ENCODE measurements around the gene RXFP4. TPM values are rescaled to one million over a fixed set of nuclear protein-coding genes. Genes with fewer than 3 reads are reported as not detected.

The RXFP4 gene
- total RNA-seq, 4 donors from 2014 or later = not detected

DNA sequence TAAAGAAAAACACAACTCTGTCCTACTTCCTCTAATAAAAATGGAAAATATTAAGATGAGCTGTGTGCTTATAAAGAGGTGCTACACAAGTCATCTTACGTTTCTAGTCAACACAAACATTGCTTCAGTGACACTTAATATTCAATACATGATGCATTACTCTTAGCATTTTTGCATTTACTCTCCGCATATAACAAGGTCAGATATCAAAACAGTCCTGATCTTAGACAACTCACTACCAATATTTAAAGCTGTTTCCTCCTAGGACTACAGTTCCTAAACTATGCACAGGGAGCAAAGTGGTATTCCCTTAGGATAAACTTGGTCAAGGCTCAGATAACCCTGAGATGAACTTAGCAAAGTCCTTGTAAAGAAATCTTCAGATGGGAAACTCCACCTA is 42.5 kb upstream of the RXFP4 start:
- TF ChIP-seq POLR2A (IDR thresholded peaks at IDR 0.05) = no peak
- TF ChIP-seq, protein P1, sequence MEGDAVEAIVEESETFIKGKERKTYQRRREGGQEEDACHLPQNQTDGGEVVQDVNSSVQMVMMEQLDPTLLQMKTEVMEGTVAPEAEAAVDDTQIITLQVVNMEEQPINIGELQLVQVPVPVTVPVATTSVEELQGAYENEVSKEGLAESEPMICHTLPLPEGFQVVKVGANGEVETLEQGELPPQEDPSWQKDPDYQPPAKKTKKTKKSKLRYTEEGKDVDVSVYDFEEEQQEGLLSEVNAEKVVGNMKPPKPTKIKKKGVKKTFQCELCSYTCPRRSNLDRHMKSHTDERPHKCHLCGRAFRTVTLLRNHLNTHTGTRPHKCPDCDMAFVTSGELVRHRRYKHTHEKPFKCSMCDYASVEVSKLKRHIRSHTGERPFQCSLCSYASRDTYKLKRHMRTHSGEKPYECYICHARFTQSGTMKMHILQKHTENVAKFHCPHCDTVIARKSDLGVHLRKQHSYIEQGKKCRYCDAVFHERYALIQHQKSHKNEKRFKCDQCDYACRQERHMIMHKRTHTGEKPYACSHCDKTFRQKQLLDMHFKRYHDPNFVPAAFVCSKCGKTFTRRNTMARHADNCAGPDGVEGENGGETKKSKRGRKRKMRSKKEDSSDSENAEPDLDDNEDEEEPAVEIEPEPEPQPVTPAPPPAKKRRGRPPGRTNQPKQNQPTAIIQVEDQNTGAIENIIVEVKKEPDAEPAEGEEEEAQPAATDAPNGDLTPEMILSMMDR (IDR thresholded peaks at IDR 0.05) = no peak
- H3K4me3 ChIP-seq (ENCODE audit: low read depth, poor library complexity, severe bottlenecking) = no peak overlapping the region
- WGBS, 2 donors = 84 to 85% methylated on average over 2 of the region's 2 CpGs
- intact Hi-C loops (cut with DNase I; ENCODE audit: low total_unique reads) = no loop called here
- DNase-seq (ENCODE audit: low spot score in 2 of 2) = no peak

DNA sequence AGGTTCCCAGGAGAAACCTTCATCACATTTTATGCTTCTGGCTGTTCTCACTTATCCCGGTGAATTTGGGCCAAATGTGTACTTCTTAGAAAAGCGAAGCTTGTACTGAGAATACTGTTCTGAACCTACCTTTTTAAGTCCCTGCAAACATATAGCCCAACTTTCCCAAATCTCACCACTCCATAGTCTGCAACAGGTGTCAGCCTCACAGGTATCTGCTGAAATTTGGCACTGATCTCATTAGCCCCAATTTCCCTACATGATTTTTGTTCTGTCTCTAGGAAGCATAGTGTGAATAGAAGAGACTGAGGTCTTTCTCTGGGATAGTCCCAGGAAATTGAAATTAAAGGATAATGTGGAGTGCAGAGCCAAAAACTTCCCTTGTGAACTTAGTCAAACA is 41.8 kb upstream of the RXFP4 start:
- H3K4me3 ChIP-seq (ENCODE audit: low read depth, poor library complexity, severe bottlenecking) = no peak overlapping the region
- intact Hi-C loops (cut with DNase I; ENCODE audit: low total_unique reads) = loop anchor here (2.0 kb wide), 1 partner anchor 561 kb away; no protein-coding TSS in a partner anchor
- no peak for DNase-seq (ENCODE audit: low spot score in 2 of 2)
- 94 to 95% methylated on average over 2 of the region's 2 CpGs for WGBS, 2 donors
- TF ChIP-seq, protein P1 (IDR thresholded peaks at IDR 0.05) = no peak
- TF ChIP-seq POLR2A (IDR thresholded peaks at IDR 0.05) = no peak

DNA sequence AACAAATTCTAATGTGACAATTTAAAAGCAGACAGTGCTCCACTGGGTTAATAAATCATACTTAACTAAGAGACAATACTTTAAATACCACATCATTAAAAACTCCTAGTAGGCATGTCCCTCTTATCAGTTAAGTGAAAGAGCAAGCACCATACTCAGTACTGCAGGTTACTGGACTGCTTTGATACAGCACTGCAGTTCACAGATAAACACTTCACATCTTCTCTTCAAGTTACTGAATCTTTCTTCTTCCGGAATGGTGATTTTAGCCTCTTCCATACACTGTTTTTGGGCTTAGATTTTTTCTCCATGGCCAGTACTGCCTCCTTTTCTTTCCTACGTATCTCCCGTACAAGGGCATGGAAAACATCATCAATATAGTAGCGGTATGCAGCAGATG is 41.3 kb upstream of the RXFP4 start:
- WGBS, 2 donors = 89 to 92% methylated on average over 4 of the region's 4 CpGs
- no peak overlapping the region for H3K4me3 ChIP-seq (ENCODE audit: low read depth, poor library complexity, severe bottlenecking)
- intact Hi-C loops (cut with DNase I; ENCODE audit: low total_unique reads) = loop anchor here (2.0 kb wide), 1 partner anchor 561 kb away; no protein-coding TSS in a partner anchor
- no peak for DNase-seq (ENCODE audit: low spot score in 2 of 2)
- TF ChIP-seq, protein P1 (IDR thresholded peaks at IDR 0.05) = no peak
- TF ChIP-seq POLR2A (IDR thresholded peaks at IDR 0.05) = no peak

DNA sequence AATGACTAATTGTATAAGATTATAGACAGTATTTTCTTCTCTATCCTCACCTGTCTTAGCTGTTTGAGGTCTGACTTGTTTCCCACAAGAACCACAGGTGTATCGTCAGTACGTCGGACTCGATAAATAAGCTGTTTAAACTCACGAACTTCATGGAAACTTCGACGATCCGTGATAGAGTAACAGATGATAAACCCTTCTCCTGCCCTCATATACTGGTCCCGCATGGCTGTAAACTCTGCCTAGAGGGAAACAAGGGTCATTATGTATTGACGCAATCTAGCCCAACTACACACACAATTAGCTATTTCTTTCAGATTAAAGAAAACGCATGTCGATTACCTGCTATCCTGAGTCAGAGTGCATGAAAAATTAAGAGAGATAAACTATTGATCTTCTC is 37.2 kb upstream of the RXFP4 start:
- intact Hi-C loops (cut with DNase I; ENCODE audit: low total_unique reads) = no loop called here
- no peak for DNase-seq (ENCODE audit: low spot score in 2 of 2)
- no peak for TF ChIP-seq POLR2A (IDR thresholded peaks at IDR 0.05)
- TF ChIP-seq, protein P1 (IDR thresholded peaks at IDR 0.05) = no peak
- no peak overlapping the region for H3K4me3 ChIP-seq (ENCODE audit: low read depth, poor library complexity, severe bottlenecking)
- 95 to 96% methylated on average over 12 of the region's 12 CpGs for WGBS, 2 donors

DNA sequence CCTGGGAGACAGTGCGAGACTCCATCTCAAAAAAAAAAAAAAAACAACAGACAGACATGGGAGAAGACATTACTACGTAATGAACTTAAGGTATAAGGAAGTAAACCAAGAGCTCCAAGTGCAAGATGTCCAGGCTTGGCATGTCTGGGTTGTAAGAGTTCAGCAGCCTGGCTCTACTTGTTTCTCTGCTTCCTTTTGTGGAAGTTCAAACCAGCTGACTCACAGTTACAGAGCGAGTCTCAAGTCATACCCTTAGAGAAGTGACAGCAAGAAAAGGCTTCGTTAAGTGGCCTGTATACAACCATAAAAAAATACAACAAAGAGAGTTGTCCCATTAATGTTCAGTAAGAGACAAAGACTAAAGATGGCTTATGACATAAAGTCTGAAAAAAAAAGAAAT is 31.5 kb upstream of the RXFP4 start:
- H3K4me3 ChIP-seq (ENCODE audit: low read depth, poor library complexity, severe bottlenecking) = no peak overlapping the region
- DNase-seq (ENCODE audit: low spot score in 2 of 2) = peak; percentile 40 to 59
- TF ChIP-seq POLR2A (IDR thresholded peaks at IDR 0.05) = no peak
- TF ChIP-seq, protein P1 (IDR thresholded peaks at IDR 0.05) = no peak
- intact Hi-C loops (cut with DNase I; ENCODE audit: low total_unique reads) = no loop called here
- WGBS, 2 donors = 53 to 65% methylated on average over 4 of the region's 4 CpGs

DNA sequence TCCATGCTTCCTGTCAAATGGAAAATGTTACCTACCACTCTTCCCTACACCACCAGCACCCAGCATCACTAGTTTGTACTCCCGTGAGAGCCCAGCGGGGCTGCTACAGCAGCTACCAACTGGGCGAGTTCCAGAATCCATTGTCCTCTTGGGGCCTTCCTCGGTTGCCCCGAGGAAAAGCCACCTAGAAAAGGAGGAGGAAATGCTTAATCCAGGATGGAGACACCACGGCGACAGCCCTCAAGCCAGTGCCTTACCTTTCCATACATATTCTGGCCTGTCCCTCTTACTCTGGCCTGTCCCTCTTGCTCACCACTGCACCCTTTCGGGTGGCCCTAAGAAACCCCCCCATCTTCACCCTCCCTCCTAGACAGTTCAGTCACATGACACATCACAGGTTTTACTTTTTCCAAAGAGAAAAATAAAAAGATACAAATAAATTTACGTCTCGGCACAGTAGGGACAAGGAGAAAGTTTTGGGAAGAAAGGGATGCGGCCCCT is 30.8 kb upstream of the RXFP4 start:
- H3K4me3 ChIP-seq (ENCODE audit: low read depth, poor library complexity, severe bottlenecking) = peak overlapping the region; percentile 39
- intact Hi-C loops (cut with DNase I; ENCODE audit: low total_unique reads) = no loop called here
- TF ChIP-seq POLR2A (IDR thresholded peaks at IDR 0.05) = no peak
- TF ChIP-seq, protein P1 (IDR thresholded peaks at IDR 0.05) = no peak
- 1 to 2% methylated on average over 11 of the region's 11 CpGs for WGBS, 2 donors
- peak; percentile 18 to 68 for DNase-seq (ENCODE audit: low spot score in 2 of 2)

Measured in lower leg skin (tissue), 4 donors.